GF-D8 (cell line): ENCODE data around the gene ARHGEF10L.
"Not testable (repeated sequence)": the region's sequence is repeated elsewhere in the genome, so short reads cannot be mapped to it uniquely, and the experiment has no call there.

Experiments
- DNase-seq: peaks from one replicate; lab custom pipeline; 2025; lab: John Stamatoyannopoulos, UW

ARHGEF10L gene

GRCh38 chr1:17743925-17744324 is 204.4 kb downstream of the ARHGEF10L start:
- no peak for DNase-seq

- DNase-seq: no peak
Observed at GRCh38 chr1:17744666-17745478, 205.4 kb downstream of the ARHGEF10L start.

- DNase-seq: no peak
Observed at GRCh38 chr1:17745479-17745955, 206.0 kb downstream of the ARHGEF10L start.

GRCh38 chr1:17746281-17746680 is 206.8 kb downstream of the ARHGEF10L start:
- DNase-seq: not testable (repeated sequence)

GRCh38 chr1:17746920-17747319 is 207.4 kb downstream of the ARHGEF10L start:
- no peak for DNase-seq
